HEK293 (cell line): ENCODE measurements around the gene SNX15.

Experiments
- CTCF ChIA-PET: fragments of 350-600 bp; formaldehyde crosslinking; extraction: SDS; loops from one replicate; lab custom pipeline; 2021; ENCODE audit warnings: antibody characterized with exemption; lab: Yijun Ruan, JAX
- POLR2A ChIA-PET: fragments of 300-600 bp; formaldehyde crosslinking; extraction: SDS; loops from one replicate; lab custom pipeline; 2020; ENCODE audit warnings: antibody characterized with exemption, inconsistent platforms; lab: Yijun Ruan, JAX
- H3K27ac ChIP-seq: fragments of 200-500 bp; sonication (Bioruptor generic); 2 replicates; pipeline ENCODE4 v1.5.1; 2014; ENCODE audit warnings: low read depth, low read length, control low read depth, inconsistent platforms; ENCODE audit errors: extremely low read depth
- H3K36me3 ChIP-seq, 2 experiments: fragments of 200-500 bp in 1 of 2; sonication (Bioruptor generic) in 1 of 2; 1 replicate in 1 of 2; 2 replicates in 1 of 2; pipeline ENCODE4 v1.5.1; 2014 to 2017; ENCODE audit warnings: inconsistent platforms in 2 of 2, low read length in 2 of 2; ENCODE audit not compliant: control insufficient read depth in 2 of 2, insufficient read depth in 1 of 2
- H3K4me1 ChIP-seq: fragments of 200-500 bp; sonication (Bioruptor generic); 2 replicates; pipeline ENCODE4 v1.5.1; 2014; ENCODE audit warnings: mild to moderate bottlenecking, low read length, inconsistent platforms; ENCODE audit not compliant: control insufficient read depth, insufficient read depth
- H3K4me3 ChIP-seq: 2 replicates; pipeline ENCODE4 v1.5.1; 2011; ENCODE audit warnings: low read depth, mild to moderate bottlenecking, control low read depth, low read length, moderate library complexity
- H3K9me3 ChIP-seq: fragments of 200-500 bp; sonication (Bioruptor generic); 2 replicates; pipeline ENCODE4 v1.5.1; 2014; ENCODE audit warnings: low read depth, low read length, inconsistent platforms; ENCODE audit not compliant: control insufficient read depth, insufficient read depth
- CTCF ChIP-seq: fragments of 450-650 bp; formaldehyde crosslinking; IDR thresholded peaks from 2 replicates; pipeline ENCODE4 v1.5.1; 2016; ENCODE audit warnings: missing biosample characterization, missing genetic modification characterization
- KLF7 ChIP-seq: fragments of 450-650 bp; formaldehyde crosslinking; IDR thresholded peaks from 2 replicates; pipeline ENCODE4 v1.5.1; 2016; ENCODE audit warnings: missing biosample characterization, missing genetic modification characterization, borderline replicate concordance
- ZBTB17 ChIP-seq: fragments of 450-650 bp; formaldehyde crosslinking; IDR thresholded peaks from 2 replicates; pipeline ENCODE4 v1.5.1; 2016; ENCODE audit warnings: missing biosample characterization, missing genetic modification characterization
- ZBTB8A ChIP-seq: fragments of 450-650 bp; formaldehyde crosslinking; IDR thresholded peaks from 2 replicates; pipeline ENCODE4 v1.5.1; 2016; ENCODE audit warnings: missing biosample characterization, missing genetic modification characterization
- ZNF112 ChIP-seq: fragments of 450-650 bp; formaldehyde crosslinking; IDR thresholded peaks from 2 replicates; pipeline ENCODE4 v1.5.0; 2017; ENCODE audit warnings: missing biosample characterization, missing genetic modification characterization
- ZNF114 ChIP-seq: fragments of 450-650 bp; formaldehyde crosslinking; IDR thresholded peaks from 2 replicates; pipeline ENCODE4 v1.5.0; 2017; ENCODE audit warnings: missing biosample characterization, missing genetic modification characterization
- ZNF132 ChIP-seq: fragments of 450-650 bp; formaldehyde crosslinking; IDR thresholded peaks from 2 replicates; pipeline ENCODE4 v1.5.1; 2017; ENCODE audit warnings: missing biosample characterization, missing genetic modification characterization, borderline replicate concordance
- ZNF175 ChIP-seq: fragments of 450-650 bp; formaldehyde crosslinking; IDR thresholded peaks from 2 replicates; pipeline ENCODE4 v1.5.1; 2016; ENCODE audit warnings: missing biosample characterization, missing genetic modification characterization
- ZNF248 ChIP-seq: fragments of 450-650 bp; formaldehyde crosslinking; IDR thresholded peaks from 2 replicates; pipeline ENCODE4 v1.5.1; 2017; ENCODE audit warnings: missing biosample characterization, missing genetic modification characterization
- ZNF341 ChIP-seq: fragments of 450-650 bp; formaldehyde crosslinking; IDR thresholded peaks from 2 replicates; pipeline ENCODE4; 2016; ENCODE audit warnings: low read depth, missing biosample characterization, missing genetic modification characterization
- ZNF449 ChIP-seq: fragments of 450-650 bp; formaldehyde crosslinking; IDR thresholded peaks from 2 replicates; pipeline ENCODE4 v1.5.1; 2017; ENCODE audit warnings: missing biosample characterization, mild to moderate bottlenecking, missing genetic modification characterization, moderate library complexity
- ZNF777 ChIP-seq: fragments of 450-650 bp; formaldehyde crosslinking; IDR thresholded peaks from 2 replicates; pipeline ENCODE4 v1.5.1; 2017; ENCODE audit warnings: missing biosample characterization, missing genetic modification characterization, borderline replicate concordance
- ZNF785 ChIP-seq: fragments of 450-650 bp; formaldehyde crosslinking; IDR thresholded peaks from 2 replicates; pipeline ENCODE4 v1.5.1; 2016; ENCODE audit warnings: missing biosample characterization, missing genetic modification characterization
- ZSCAN16 ChIP-seq: fragments of 450-650 bp; formaldehyde crosslinking; IDR thresholded peaks from 2 replicates; pipeline ENCODE4 v1.5.1; 2016; ENCODE audit warnings: missing biosample characterization, missing genetic modification characterization
- TF ChIP-seq, protein P1 (sequence below): fragments of 450-650 bp; formaldehyde crosslinking; IDR thresholded peaks from 2 replicates; pipeline ENCODE4 v1.5.1; 2016; ENCODE audit warnings: missing biosample characterization, missing genetic modification characterization, borderline replicate concordance
- TF ChIP-seq, protein P2 (sequence below): fragments of 450-650 bp; formaldehyde crosslinking; IDR thresholded peaks from 2 replicates; pipeline ENCODE4 v1.5.1; 2016; ENCODE audit warnings: missing biosample characterization, missing genetic modification characterization
- TF ChIP-seq, protein P3 (sequence below): fragments of 450-650 bp; formaldehyde crosslinking; IDR thresholded peaks from 2 replicates; pipeline ENCODE4 v1.5.1; 2016; ENCODE audit warnings: missing biosample characterization, missing genetic modification characterization

Gene SNX15

GRCh38 chr11:65064847-65065240, 37.6 kb downstream of the SNX15 start:
- CTCF ChIA-PET, result interaction anchor here (0.7 to 0.8 kb wide), 2 partner anchors 8 to 22 kb away, joined by 3 to 5 read pairs; no protein-coding TSS in a partner anchor
- Histone ChIP-seq H3K9me3 (no peaks in the 10 kb centered on the region), H3K4me3 (no peak overlapping the region), H3K36me3 (no peaks in the 10 kb centered on the region), H3K4me1 (no peaks in the 10 kb centered on the region), H3K27ac (no peak overlapping the region)
- POLR2A ChIA-PET, result interaction anchor here (1.2 kb wide), 1 partner anchor 12 kb away, joined by 3 read pairs; no protein-coding TSS in a partner anchor
- TF ChIP-seq ZNF175 (tag by site-specific recombination) (no peak), ZBTB17 (tag by site-specific recombination) (peak; percentile 9; the same call in 1 of the 2 replicates), ZNF114 (tag by site-specific recombination) (no peak)
- TF ChIP-seq, all 188 proteins: peak for 1

GRCh38 chr11:65065851-65066250, 38.6 kb downstream of the SNX15 start:
- H3K4me1 ChIP-seq, result no peaks in the 10 kb centered on the region
- 0 out of 2 replicates have a peak, but pooled peaks have one; percentile 15 for TF ChIP-seq ZNF341
- TF ChIP-seq, protein P1, sequence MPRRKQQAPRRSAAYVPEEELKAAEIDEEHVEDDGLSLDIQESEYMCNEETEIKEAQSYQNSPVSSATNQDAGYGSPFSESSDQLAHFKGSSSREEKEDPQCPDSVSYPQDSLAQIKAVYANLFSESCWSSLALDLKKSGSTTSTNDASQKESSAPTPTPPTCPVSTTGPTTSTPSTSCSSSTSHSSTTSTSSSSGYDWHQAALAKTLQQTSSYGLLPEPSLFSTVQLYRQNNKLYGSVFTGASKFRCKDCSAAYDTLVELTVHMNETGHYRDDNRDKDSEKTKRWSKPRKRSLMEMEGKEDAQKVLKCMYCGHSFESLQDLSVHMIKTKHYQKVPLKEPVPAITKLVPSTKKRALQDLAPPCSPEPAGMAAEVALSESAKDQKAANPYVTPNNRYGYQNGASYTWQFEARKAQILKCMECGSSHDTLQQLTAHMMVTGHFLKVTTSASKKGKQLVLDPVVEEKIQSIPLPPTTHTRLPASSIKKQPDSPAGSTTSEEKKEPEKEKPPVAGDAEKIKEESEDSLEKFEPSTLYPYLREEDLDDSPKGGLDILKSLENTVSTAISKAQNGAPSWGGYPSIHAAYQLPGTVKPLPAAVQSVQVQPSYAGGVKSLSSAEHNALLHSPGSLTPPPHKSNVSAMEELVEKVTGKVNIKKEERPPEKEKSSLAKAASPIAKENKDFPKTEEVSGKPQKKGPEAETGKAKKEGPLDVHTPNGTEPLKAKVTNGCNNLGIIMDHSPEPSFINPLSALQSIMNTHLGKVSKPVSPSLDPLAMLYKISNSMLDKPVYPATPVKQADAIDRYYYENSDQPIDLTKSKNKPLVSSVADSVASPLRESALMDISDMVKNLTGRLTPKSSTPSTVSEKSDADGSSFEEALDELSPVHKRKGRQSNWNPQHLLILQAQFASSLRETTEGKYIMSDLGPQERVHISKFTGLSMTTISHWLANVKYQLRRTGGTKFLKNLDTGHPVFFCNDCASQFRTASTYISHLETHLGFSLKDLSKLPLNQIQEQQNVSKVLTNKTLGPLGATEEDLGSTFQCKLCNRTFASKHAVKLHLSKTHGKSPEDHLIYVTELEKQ (tag by site-specific recombination), result no peak
- H3K4me3 ChIP-seq, result no peak overlapping the region
- CTCF ChIA-PET, result interaction anchor here (0.8 kb wide), 1 partner anchor 12 kb away, joined by 4 read pairs; no protein-coding TSS in a partner anchor
- no peak overlapping the region for H3K27ac ChIP-seq
- H3K9me3 ChIP-seq, result no peaks in the 10 kb centered on the region
- POLR2A ChIA-PET, result interaction anchor here (0.5 to 1.8 kb wide), 2 partner anchors 8 to 10 kb away, joined by 5 to 7 read pairs; no protein-coding TSS in a partner anchor
- H3K36me3 ChIP-seq, result no peaks in the 10 kb centered on the region

- H3K4me3 ChIP-seq, result no peak overlapping the region
- CTCF ChIA-PET, result interaction anchor here (0.8 kb wide), 1 partner anchor 11 kb away, joined by 4 read pairs; no protein-coding TSS in a partner anchor
Measured at GRCh38 chr11:65066315-65066714, 39.1 kb downstream of the SNX15 start.

More at GRCh38 chr11:65066315-65066714, 39.1 kb downstream of the SNX15 start:
- H3K9me3 ChIP-seq, result no peaks in the 10 kb centered on the region
- H3K4me1 ChIP-seq, result no peaks in the 10 kb centered on the region
- POLR2A ChIA-PET, result interaction anchor here (0.5 to 1.8 kb wide), 2 partner anchors 8 to 10 kb away, joined by 5 to 7 read pairs; no protein-coding TSS in a partner anchor
- no peak overlapping the region for H3K27ac ChIP-seq
- TF ChIP-seq ZBTB8A (tag by site-specific recombination) (no peak), ZNF785 (tag by site-specific recombination) (no peak), ZNF248 (tag by site-specific recombination) (no peak), ZNF777 (tag by site-specific recombination) (no peak), CTCF (tag by site-specific recombination) (no peak), ZNF112 (no peak), KLF7 (tag by site-specific recombination) (no peak), ZNF132 (tag by site-specific recombination) (no peak), ZSCAN16 (tag by site-specific recombination) (no peak), ZNF449 (tag by site-specific recombination) (no peak)
- TF ChIP-seq, protein P2, sequence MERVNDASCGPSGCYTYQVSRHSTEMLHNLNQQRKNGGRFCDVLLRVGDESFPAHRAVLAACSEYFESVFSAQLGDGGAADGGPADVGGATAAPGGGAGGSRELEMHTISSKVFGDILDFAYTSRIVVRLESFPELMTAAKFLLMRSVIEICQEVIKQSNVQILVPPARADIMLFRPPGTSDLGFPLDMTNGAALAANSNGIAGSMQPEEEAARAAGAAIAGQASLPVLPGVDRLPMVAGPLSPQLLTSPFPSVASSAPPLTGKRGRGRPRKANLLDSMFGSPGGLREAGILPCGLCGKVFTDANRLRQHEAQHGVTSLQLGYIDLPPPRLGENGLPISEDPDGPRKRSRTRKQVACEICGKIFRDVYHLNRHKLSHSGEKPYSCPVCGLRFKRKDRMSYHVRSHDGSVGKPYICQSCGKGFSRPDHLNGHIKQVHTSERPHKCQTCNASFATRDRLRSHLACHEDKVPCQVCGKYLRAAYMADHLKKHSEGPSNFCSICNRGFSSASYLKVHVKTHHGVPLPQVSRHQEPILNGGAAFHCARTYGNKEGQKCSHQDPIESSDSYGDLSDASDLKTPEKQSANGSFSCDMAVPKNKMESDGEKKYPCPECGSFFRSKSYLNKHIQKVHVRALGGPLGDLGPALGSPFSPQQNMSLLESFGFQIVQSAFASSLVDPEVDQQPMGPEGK, result no peak
- TF ChIP-seq, protein P3, sequence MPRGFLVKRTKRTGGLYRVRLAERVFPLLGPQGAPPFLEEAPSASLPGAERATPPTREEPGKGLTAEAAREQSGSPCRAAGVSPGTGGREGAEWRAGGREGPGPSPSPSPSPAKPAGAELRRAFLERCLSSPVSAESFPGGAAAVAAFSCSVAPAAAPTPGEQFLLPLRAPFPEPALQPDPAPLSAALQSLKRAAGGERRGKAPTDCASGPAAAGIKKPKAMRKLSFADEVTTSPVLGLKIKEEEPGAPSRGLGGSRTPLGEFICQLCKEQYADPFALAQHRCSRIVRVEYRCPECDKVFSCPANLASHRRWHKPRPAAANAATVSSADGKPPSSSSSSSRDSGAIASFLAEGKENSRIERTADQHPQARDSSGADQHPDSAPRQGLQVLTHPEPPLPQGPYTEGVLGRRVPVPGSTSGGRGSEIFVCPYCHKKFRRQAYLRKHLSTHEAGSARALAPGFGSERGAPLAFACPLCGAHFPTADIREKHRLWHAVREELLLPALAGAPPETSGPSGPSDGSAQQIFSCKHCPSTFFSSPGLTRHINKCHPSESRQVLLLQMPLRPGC (tag by site-specific recombination), result no peak
- no peaks in the 10 kb centered on the region for H3K36me3 ChIP-seq
